GM12878 (cell line): ENCODE measurements around the gene SPATA19. TPM values are rescaled to one million over a fixed set of nuclear protein-coding genes. Genes with fewer than 3 reads are reported as not detected.

Source experiments
- ATAC-seq: fragments of 200-7000 bp; cut with Tn5 transposase; 3 replicates; pipeline ENCODE4 v1.9.1; 2020; ENCODE audit warnings: mild to moderate bottlenecking, moderate library complexity
- BruUV-seq: library from RNA; stranded (reverse); fragments of 400-500 nt; replicated peaks from 2 replicates; lab custom pipeline; 2021; lab: Mats Ljungman, UMichigan
- CTCF ChIA-PET: fragments of 300-600 bp; sonication (Branson Sonifier 250); formaldehyde crosslinking; extraction: SDS; loops from one replicate; lab custom pipeline; 2021; ENCODE audit warnings: inconsistent platforms; lab: Yijun Ruan, JAX
- POLR2A ChIA-PET: fragments of 350-600 bp; formaldehyde crosslinking; extraction: SDS; loops from one replicate; lab custom pipeline; 2021; ENCODE audit warnings: inconsistent platforms; lab: Charles Lee
- RAD21 ChIA-PET: fragments of 300-600 bp; sonication (Branson Sonifier 250); formaldehyde crosslinking; loops from one replicate; lab custom pipeline; 2023; ENCODE audit warnings: antibody characterized with exemption; ENCODE audit not compliant: unreplicated experiment; lab: Charles Lee
- SMC1A ChIA-PET: fragments of 300-600 bp; sonication (Branson Sonifier 250); formaldehyde crosslinking; loops from one replicate; lab custom pipeline; 2023; ENCODE audit not compliant: unreplicated experiment, uncharacterized antibody; lab: Charles Lee
- DNase-seq: peaks from one replicate; pipeline ENCODE4 v3.0.0-alpha.2; 2011; ENCODE audit warnings: low read depth, low spot score
- FAIRE-seq: peaks from 3 replicates; lab custom pipeline; 2011; peaks lifted over from hg19 to GRCh38; lab: Jason Lieb, UNC
- H2AFZ ChIP-seq: 2 replicates; pipeline ENCODE4 v1.6.0; 2011; ENCODE audit warnings: low read depth, low read length, control low read depth; ENCODE audit not compliant: control insufficient read depth
- H3K27ac ChIP-seq: 2 replicates; pipeline ENCODE4 v1.5.1; 2011; ENCODE audit warnings: control low read depth; ENCODE audit not compliant: control insufficient read depth, insufficient read depth
- H3K27me3 ChIP-seq, 2 experiments: replicated peaks in 1 of 2; 2 replicates each; pipeline versions ENCODE4 v1.6.0 to v1.6.1; 2011; ENCODE audit warnings: low read length in 1 of 2; ENCODE audit not compliant: control insufficient read depth in 2 of 2, insufficient read depth in 2 of 2
- H3K36me3 ChIP-seq, 2 experiments: 2 replicates each; pipeline ENCODE4 v1.5.1; 2011; ENCODE audit warnings: low read length in 1 of 2; ENCODE audit not compliant: control insufficient read depth in 2 of 2, insufficient read depth in 2 of 2
- H3K4me1 ChIP-seq: 2 replicates; pipeline ENCODE4 v1.6.1; 2011; ENCODE audit warnings: mild to moderate bottlenecking, low read length, moderate library complexity, mixed read lengths; ENCODE audit not compliant: control insufficient read depth, insufficient read depth
- H3K4me2 ChIP-seq: 2 replicates; pipeline ENCODE4 v1.6.0; 2011; ENCODE audit warnings: control low read depth; ENCODE audit not compliant: control insufficient read depth, insufficient read depth
- H3K4me3 ChIP-seq: fragments of 200-600 bp; sonication (generic); 2 replicates; pipeline ENCODE4 v1.5.1; 2016
- H3K79me2 ChIP-seq: 2 replicates; pipeline ENCODE4 v1.6.0; 2011; ENCODE audit warnings: low read length; ENCODE audit not compliant: control insufficient read depth, insufficient read depth
- H3K9ac ChIP-seq: 2 replicates; pipeline ENCODE4 v1.8.0; 2011; ENCODE audit warnings: low read length, control low read depth, mixed read lengths; ENCODE audit not compliant: control insufficient read depth, insufficient read depth
- H3K9me3 ChIP-seq: replicated peaks from 3 replicates; pipeline ENCODE4 v1.5.1; 2011; ENCODE audit warnings: mild to moderate bottlenecking, low read length; ENCODE audit not compliant: control insufficient read depth, insufficient read depth
- H4K20me1 ChIP-seq: 2 replicates; pipeline ENCODE4 v1.6.0; 2011; ENCODE audit not compliant: control insufficient read depth, insufficient read depth
- JUNB ChIP-seq: IDR thresholded peaks from 2 replicates; pipeline ENCODE4 v1.6.1; 2016; ENCODE audit warnings: antibody characterized with exemption, mild to moderate bottlenecking
- POLR2A ChIP-seq: IDR thresholded peaks from 2 replicates; pipeline ENCODE4 v1.6.1; 2011; ENCODE audit warnings: low read depth, mild to moderate bottlenecking, low read length
- WGBS: methylation state at CpG from one replicate; pipeline ENCODE4 v1.1.6; 2016; ENCODE audit warnings: low lambda C conversion rate; ENCODE audit not compliant: insufficient replicate concordance, insufficient coverage; ENCODE audit errors: missing lambda C conversion rate; 5-methylcytosine and 5-hydroxymethylcytosine counted together
- in situ Hi-C: fragments of 300-500 bp; cut with MboI; formaldehyde crosslinking; loops from 9 replicates; pipeline ENCODE4 v1.14.3; 2018; ENCODE audit warnings: mixed read lengths
- intact Hi-C: fragments of 100-400 bp; cut with micrococcal nuclease; formaldehyde crosslinking; loops from one replicate; pipeline ENCODE4 v1.14.2; 2022; ENCODE audit not compliant: unreplicated experiment
- polyA plus RNA-seq, 11 experiments: library from polyadenylated mRNA; depleted of rRNA in 4 of 11; unstranded in 6 of 11; stranded (reverse) in 5 of 11; fragments of >200 nt; fragmentation: Nextera tagmentation in 4 of 11; fragmentation: Illumina TruSeq in 1 of 11; extraction: Ambion mirVana in 4 of 11; extraction: Trizol in 1 of 11; gene quantifications; 1 replicate in 1 of 11; 2 replicates in 10 of 11; pipeline versions ENCODE4 v1.2.1 to v1.2.3, GENCODE V29; 2011 to 2016; ENCODE audit warnings: inconsistent platforms in 2 of 11, missing spikeins in 2 of 11, low read depth in 1 of 11
- total RNA-seq, 4 experiments: library from RNA; depleted of rRNA in 3 of 4; stranded (reverse); fragments of >200 nt in 3 of 4; fragmentation: Illumina TruSeq in 1 of 4; extraction: Trizol in 1 of 4; gene quantifications; 2 replicates each; pipeline versions ENCODE4 v1.2.1 to v1.2.3, GENCODE V29; 2013 to 2021

SPATA19 gene
- total and polyA plus RNA-seq, 10 of the 15 experiments (the other 5 are each of a cell fraction or from before 2014, with no cell fraction given): not detected

DNA sequence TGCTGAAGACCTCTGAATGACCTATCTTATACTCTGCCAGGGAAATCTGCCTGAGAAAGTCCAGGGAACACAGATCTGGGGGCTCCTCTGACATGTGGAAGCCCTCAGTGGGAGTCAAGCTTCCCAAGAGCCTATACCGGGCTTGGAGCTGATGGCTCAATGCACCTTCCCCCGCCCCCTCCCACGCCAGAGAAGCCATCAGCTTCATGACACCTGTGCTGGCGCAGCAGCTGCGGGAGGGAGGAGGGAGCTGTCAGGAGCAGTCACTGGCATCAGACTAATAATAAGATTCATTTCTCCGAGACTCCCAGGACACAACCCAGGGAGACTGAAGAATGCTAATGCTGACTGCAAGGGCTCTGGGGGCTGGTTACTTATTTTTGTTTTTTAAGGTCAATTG is 47.8 kb downstream of the SPATA19 start:
- CTCF ChIA-PET: no interaction called here
- peaks cover 1% of the 10 kb centered on the region; the same call in 2 of the 3 replicates for H3K9me3 ChIP-seq
- SMC1A ChIA-PET: no interaction called here

DNA sequence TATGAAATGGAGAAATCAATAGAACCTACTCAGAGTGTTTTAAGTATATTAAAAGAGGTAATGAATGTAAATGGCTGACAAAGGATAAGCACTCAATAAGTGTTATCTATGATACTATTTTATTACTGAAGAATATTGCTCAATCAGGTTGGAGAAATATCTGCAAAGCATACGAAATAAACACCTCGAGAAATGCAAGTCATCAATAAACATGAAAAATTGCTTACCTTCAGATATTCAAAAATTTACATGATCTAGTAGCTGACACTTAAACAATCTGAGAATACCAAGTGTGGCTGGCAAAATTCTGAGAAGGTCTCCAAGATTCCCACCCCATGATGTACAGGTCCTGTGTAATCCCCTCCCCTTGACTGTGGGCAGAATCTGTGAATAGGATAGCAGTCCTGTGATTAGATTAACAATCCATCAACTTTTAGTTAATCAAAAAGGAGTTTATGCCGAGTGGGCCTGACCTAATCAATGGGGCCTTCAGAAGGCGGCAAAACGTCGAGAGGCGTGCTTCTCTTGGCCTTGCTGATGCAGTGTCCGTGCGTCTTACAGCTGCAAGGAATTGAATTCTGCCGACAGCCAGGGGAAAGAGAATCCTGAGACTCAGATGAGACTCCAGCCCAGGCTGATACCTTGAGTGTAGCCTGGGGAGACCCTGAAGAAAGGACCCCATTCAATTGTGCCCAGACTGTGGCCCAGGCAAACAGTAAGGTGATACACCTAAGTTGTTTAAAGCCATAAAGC is 49.1 kb downstream of the SPATA19 start:
- peaks cover 1% of the 10 kb centered on the region; the same call in 2 of the 3 replicates for H3K9me3 ChIP-seq
- FAIRE-seq (no peak), DNase-seq (no peak)
- POLR2A ChIA-PET: no interaction called here
- H3K79me2 ChIP-seq: no peaks in the 10 kb centered on the region
- H3K4me2 ChIP-seq: no peak overlapping the region
- TF ChIP-seq JUNB: no peak
- TF ChIP-seq, all 136 proteins: peak for 0
- 66% methylated on average over 10 of the region's 10 CpGs for WGBS
- Histone ChIP-seq H3K27me3 (no peaks in the 10 kb centered on the region), H4K20me1 (no peaks in the 10 kb centered on the region), H2AFZ (no peak overlapping the region), H3K4me3 (no peak overlapping the region), H3K4me1 (no peaks in the 10 kb centered on the region), H3K36me3 (no peaks in the 10 kb centered on the region), H3K9ac (no peak overlapping the region), H3K27ac (no peak overlapping the region)
- ChIA-PET SMC1A (no interaction called here), RAD21 (no interaction called here), CTCF (interaction anchor here (0.7 kb wide), 1 partner anchor 14 kb away, joined by 3 read pairs; no protein-coding TSS in a partner anchor)
- intact Hi-C loops: no loop called here
- ATAC-seq: no peak
- in situ Hi-C loops: no loop called here
- BruUV-seq: no TSS peak

More for the DNA sequence above, 47.8 kb downstream of the SPATA19 start:
- DNase-seq (no peak), ATAC-seq (no peak), FAIRE-seq (no peak)
- Histone ChIP-seq H2AFZ (no peak overlapping the region), H3K9ac (no peak overlapping the region), H4K20me1 (no peaks in the 10 kb centered on the region), H3K36me3 (no peaks in the 10 kb centered on the region), H3K4me3 (no peak overlapping the region), H3K4me2 (no peak overlapping the region), H3K27me3 (no peaks in the 10 kb centered on the region), H3K4me1 (no peaks in the 10 kb centered on the region), H3K27ac (no peak overlapping the region), H3K79me2 (no peaks in the 10 kb centered on the region)
- RAD21 ChIA-PET: no interaction called here
- in situ Hi-C loops (no loop called here), intact Hi-C loops (no loop called here)
- no TSS peak for BruUV-seq
- no peak for TF ChIP-seq POLR2A
- 9% methylated on average over 6 of the region's 6 CpGs for WGBS
- POLR2A ChIA-PET: no interaction called here
